Skin epidermis (tissue), 12 donors: ENCODE measurements around the gene NR6A1.

ENCODE experiments used
- H3K27ac ChIP-seq, 21 experiments: fragments of 200-600 bp; sonication (generic) in 11 of 21; one replicate each; pipeline ENCODE4 v1.5.0; 2020; ENCODE audit warnings: mild to moderate bottlenecking in 3 of 21, inconsistent platforms in 2 of 21, moderate library complexity in 2 of 21
- H3K4me3 ChIP-seq, 7 experiments: fragments of 200-600 bp; sonication (generic) in 2 of 7; one replicate each; pipeline ENCODE4 v1.5.0; 2020; ENCODE audit warnings: inconsistent platforms in 2 of 7, mild to moderate bottlenecking in 2 of 7, moderate library complexity in 1 of 7

NR6A1 gene

GRCh38 chr9:124569942-124570341 lies 201.2 kb downstream of the NR6A1 start:
- no peak overlapping the region for H3K4me3 ChIP-seq
- peak overlapping the region in 1 of 21 experiments; percentile 1 for H3K27ac ChIP-seq

- H3K4me3 ChIP-seq, result no peak overlapping the region
- H3K27ac ChIP-seq, result no peak overlapping the region
Measured at GRCh38 chr9:124567362-124567761, 203.7 kb downstream of the NR6A1 start.

GRCh38 chr9:124562328-124562727 lies 208.8 kb downstream of the NR6A1 start:
- H3K4me3 ChIP-seq, result no peak overlapping the region
- H3K27ac ChIP-seq, result no peak overlapping the region

GRCh38 chr9:124559871-124560270 lies 211.2 kb downstream of the NR6A1 start:
- H3K4me3 ChIP-seq, result no peak overlapping the region
- H3K27ac ChIP-seq, result no peak overlapping the region

GRCh38 chr9:124558777-124559470 lies 212.2 kb downstream of the NR6A1 start:
- no peak overlapping the region for H3K27ac ChIP-seq
- H3K4me3 ChIP-seq, result no peak overlapping the region

GRCh38 chr9:124557895-124558294 lies 213.2 kb downstream of the NR6A1 start:
- H3K4me3 ChIP-seq, result no peak overlapping the region
- H3K27ac ChIP-seq, result no peak overlapping the region

GRCh38 chr9:124555043-124555442 lies 216.1 kb downstream of the NR6A1 start:
- no peak overlapping the region for H3K27ac ChIP-seq
- no peak overlapping the region for H3K4me3 ChIP-seq

GRCh38 chr9:124553738-124554137 lies 217.4 kb downstream of the NR6A1 start:
- no peak overlapping the region for H3K4me3 ChIP-seq
- no peak overlapping the region for H3K27ac ChIP-seq

GRCh38 chr9:124552273-124552605 lies 218.9 kb downstream of the NR6A1 start:
- Histone ChIP-seq H3K4me3 (no peak overlapping the region), H3K27ac (no peak overlapping the region)

GRCh38 chr9:124551472-124552272 lies 219.4 kb downstream of the NR6A1 start:
- no peak overlapping the region for H3K4me3 ChIP-seq
- no peak overlapping the region for H3K27ac ChIP-seq

- Histone ChIP-seq H3K27ac (no peak overlapping the region), H3K4me3 (no peak overlapping the region)
Measured at GRCh38 chr9:124550072-124550471, 221.0 kb downstream of the NR6A1 start.

- Histone ChIP-seq H3K4me3 (no peak overlapping the region), H3K27ac (no peak overlapping the region)
Measured at GRCh38 chr9:124549016-124549415, 222.1 kb downstream of the NR6A1 start.

GRCh38 chr9:124544535-124544934 lies 226.6 kb downstream of the NR6A1 start:
- H3K27ac ChIP-seq, result no peak overlapping the region
- no peak overlapping the region for H3K4me3 ChIP-seq

GRCh38 chr9:124541824-124542223 lies 229.3 kb downstream of the NR6A1 start:
- H3K4me3 ChIP-seq, result no peak overlapping the region

GRCh38 chr9:124537926-124538325 lies 233.2 kb downstream of the NR6A1 start:
- no peak overlapping the region for H3K27ac ChIP-seq
- no peak overlapping the region for H3K4me3 ChIP-seq

More at GRCh38 chr9:124541824-124542223, 229.3 kb downstream of the NR6A1 start:
- H3K27ac ChIP-seq, result no peak overlapping the region

GRCh38 chr9:124535846-124536245 lies 235.3 kb downstream of the NR6A1 start:
- Histone ChIP-seq H3K4me3 (no peak overlapping the region), H3K27ac (no peak overlapping the region)

GRCh38 chr9:124532897-124533296 lies 238.2 kb downstream of the NR6A1 start:
- Histone ChIP-seq H3K4me3 (no peak overlapping the region), H3K27ac (no peak overlapping the region)

- H3K4me3 ChIP-seq, result no peak overlapping the region
- no peak overlapping the region for H3K27ac ChIP-seq
Measured at GRCh38 chr9:124531115-124531514, 240.0 kb downstream of the NR6A1 start.

GRCh38 chr9:124530246-124530645 lies 240.9 kb downstream of the NR6A1 start:
- H3K27ac ChIP-seq, result no peak overlapping the region
- H3K4me3 ChIP-seq, result no peak overlapping the region

- Histone ChIP-seq H3K27ac (no peak overlapping the region), H3K4me3 (no peak overlapping the region)
Measured at GRCh38 chr9:124527781-124528180, 243.3 kb downstream of the NR6A1 start.

GRCh38 chr9:124526174-124526573 lies 244.9 kb downstream of the NR6A1 start:
- Histone ChIP-seq H3K27ac (no peak overlapping the region), H3K4me3 (no peak overlapping the region)
